ENCODE results near the gene POMP. TPM values are rescaled to one million over a fixed set of nuclear protein-coding genes. Genes with fewer than 3 reads are reported as not detected.
A peak's percentile ranks its signal among the peaks of the same experiment; 100 is the strongest.

Gene POMP
- total and polyA plus RNA-seq, 8 donors, result 57.3 to 82.7 (median 64.6) TPM

DNA sequence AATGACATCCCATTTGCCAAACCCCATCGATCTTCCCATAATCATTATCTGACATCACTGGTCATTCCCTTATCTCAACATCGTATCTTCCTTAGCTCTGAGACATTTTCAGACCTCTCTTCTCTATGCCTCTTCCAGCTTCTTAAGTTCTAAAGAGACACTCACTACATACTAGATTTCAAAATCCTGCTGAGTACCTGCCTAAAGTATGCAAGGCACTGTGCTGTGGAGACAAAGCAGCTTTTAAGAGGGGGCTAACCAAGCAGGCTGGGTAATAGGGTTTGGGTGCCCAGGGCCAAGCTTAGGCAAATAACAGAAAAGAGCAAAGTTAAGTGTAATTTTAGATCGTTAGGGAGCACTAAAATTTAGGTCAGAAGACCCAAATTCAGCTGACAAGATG lies 3.4 kb upstream of the POMP start:
- intact Hi-C loops (cut with DNase I), result no loop called here
- no peaks in the 10 kb centered on the region for H3K36me3 ChIP-seq
- ATAC-seq, result no peak
- H3K27me3 ChIP-seq, result no peaks in the 10 kb centered on the region
- H3K4me3 ChIP-seq, result no peak overlapping the region
- H3K9me3 ChIP-seq, result no peaks in the 10 kb centered on the region
- DNase-seq, result no peak
- peak overlapping the region in 1 of 2 donors; percentile 34 for H3K27ac ChIP-seq
- peaks cover 10 to 39% of the 10 kb centered on the region in 2 donors for H3K4me1 ChIP-seq
- no peak for TF ChIP-seq CTCF (IDR thresholded peaks at IDR 0.05)

DNA sequence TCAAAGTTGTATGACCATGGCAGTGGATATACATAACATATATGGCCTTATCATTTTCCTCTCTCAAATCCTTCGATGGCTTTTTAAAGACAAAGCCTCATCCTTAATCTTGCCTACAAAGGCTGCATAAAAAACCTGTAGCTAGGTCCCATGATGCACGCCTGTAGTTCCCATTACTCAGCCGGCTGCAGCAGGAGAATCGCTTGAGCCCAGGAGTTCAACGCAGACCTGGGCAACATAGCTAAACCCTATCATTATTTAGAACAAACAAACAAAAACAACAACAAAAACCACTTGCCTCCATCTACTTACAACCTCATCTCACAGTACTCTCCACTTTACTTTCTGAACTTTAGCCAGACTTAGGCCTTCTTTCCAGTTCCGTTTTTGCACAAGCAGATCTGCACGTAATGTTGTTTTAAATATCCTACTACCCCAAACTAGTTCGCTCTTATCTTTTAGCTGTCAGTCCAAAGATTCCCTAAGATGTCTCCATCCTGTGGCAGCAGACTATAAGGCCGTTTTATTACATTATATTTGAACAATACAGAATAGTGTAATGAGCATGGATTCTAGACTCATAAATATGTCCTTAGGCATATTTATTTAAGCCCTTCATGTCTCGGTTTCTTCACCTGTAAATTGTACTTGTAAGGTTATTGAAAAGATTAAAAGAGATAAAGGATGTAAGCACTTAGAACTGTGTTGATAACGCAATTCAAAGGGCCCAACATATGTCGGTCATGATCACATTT lies 969 bp upstream of the POMP start:
- no peaks in the 10 kb centered on the region for H3K9me3 ChIP-seq
- peak overlapping the region; percentile 90 to 96 for H3K27ac ChIP-seq
- peaks cover 0 to 9% of the 10 kb centered on the region in 2 donors for H3K36me3 ChIP-seq
- peak in 1 of 2 donors; percentile 10 for TF ChIP-seq CTCF (IDR thresholded peaks at IDR 0.05)
- ATAC-seq (peak; percentile 4), DNase-seq (peak in 1 of 4 donors; percentile 18)
- intact Hi-C loops (cut with DNase I), result no loop called here
- H3K4me1 ChIP-seq, result peaks cover 10 to 51% of the 10 kb centered on the region in 2 donors
- peak overlapping the region; percentile 87 to 92 for H3K4me3 ChIP-seq
- no peaks in the 10 kb centered on the region for H3K27me3 ChIP-seq

GRCh38 chr13:28658539-28658795 lies 463 bp upstream of the POMP start:
- Histone ChIP-seq H3K27me3 (no peaks in the 10 kb centered on the region), H3K4me3 (peak overlapping the region; percentile 87 to 92), H3K9me3 (no peaks in the 10 kb centered on the region), H3K36me3 (peaks cover 0 to 14% of the 10 kb centered on the region in 2 donors), H3K4me1 (peaks cover 10 to 54% of the 10 kb centered on the region in 2 donors), H3K27ac (peak overlapping the region; percentile 90 to 96)
- DNase-seq (no peak), ATAC-seq (peak; percentile 13)
- intact Hi-C loops (cut with DNase I), result no loop called here
- TF ChIP-seq CTCF (IDR thresholded peaks at IDR 0.05), result no peak

DNA sequence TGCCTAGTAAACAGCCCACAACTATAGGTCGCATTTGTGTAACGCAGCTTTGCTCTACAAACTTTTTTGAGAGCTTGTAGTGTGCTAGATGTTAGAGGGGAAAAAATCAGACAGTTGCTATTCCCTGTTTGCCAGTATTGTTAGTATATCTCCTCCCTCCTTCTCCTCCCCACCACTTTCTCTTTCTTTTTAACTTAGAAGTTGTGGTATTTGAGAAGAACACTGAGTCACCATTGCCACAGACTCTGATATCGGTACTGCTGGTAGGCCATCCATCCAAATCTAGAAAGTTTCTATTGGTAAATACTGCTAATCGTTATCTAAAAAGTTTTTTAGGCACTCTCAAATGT lies 666 bp downstream of the POMP start:
- intact Hi-C loops (cut with DNase I), result no loop called here
- Histone ChIP-seq H3K4me1 (peaks cover 10 to 60% of the 10 kb centered on the region in 2 donors), H3K27ac (peak overlapping the region; percentile 90 to 96), H3K9me3 (no peaks in the 10 kb centered on the region), H3K27me3 (no peaks in the 10 kb centered on the region), H3K36me3 (peaks cover 0 to 26% of the 10 kb centered on the region in 2 donors), H3K4me3 (peak overlapping the region; percentile 87 to 92)
- ATAC-seq (peak; percentile 31), DNase-seq (no peak)
- TF ChIP-seq CTCF (IDR thresholded peaks at IDR 0.05), result no peak

DNA sequence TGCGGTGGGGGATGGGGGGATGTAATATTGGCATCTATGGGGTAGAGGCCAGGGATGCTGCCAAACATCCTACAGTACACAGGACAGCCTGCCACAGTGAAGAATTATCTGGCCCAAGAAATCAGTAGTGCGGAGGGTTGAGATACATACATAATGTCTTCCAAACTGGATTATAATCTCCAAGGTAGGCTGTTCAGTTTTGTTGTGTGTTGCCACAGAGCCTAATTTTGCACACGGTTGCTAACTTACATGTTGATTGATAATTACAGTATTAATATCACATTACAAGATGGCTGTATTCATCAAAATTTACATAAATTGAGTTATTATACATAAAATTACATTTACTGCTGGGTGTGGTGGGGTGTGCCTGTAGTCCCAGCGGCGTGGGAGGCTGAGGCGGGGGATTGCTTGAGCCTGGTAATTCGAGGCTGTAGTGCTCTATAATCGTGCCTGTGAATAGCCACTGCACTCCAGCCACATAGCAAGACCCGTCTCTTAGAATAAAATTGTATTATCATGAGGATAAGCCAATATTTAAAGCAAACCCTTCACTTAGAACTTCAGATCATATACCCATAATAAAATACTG lies 8.1 kb downstream of the POMP start:
- Histone ChIP-seq H3K27ac (no peak overlapping the region), H3K4me1 (peaks cover 0 to 37% of the 10 kb centered on the region in 2 donors), H3K4me3 (no peak overlapping the region), H3K27me3 (no peaks in the 10 kb centered on the region), H3K9me3 (no peaks in the 10 kb centered on the region), H3K36me3 (peaks cover 11 to 100% of the 10 kb centered on the region in 2 donors)
- intact Hi-C loops (cut with DNase I), result no loop called here
- ATAC-seq, result no peak
- TF ChIP-seq CTCF (IDR thresholded peaks at IDR 0.05), result no peak
- no peak for DNase-seq
